Lung (tissue), 12 donors: ENCODE results near the gene TOP2A. TPM values are rescaled to one million over a fixed set of nuclear protein-coding genes. Genes with fewer than 3 reads are reported as not detected.

ENCODE experiments used
- ATAC-seq: fragments of 200-7000 bp; cut with Tn5 transposase; one replicate; pipeline ENCODE4 v1.9.1; 2020; ENCODE audit warnings: moderate number of reproducible peaks; ENCODE audit not compliant: insufficient read depth, low FRiP score
- DNase-seq, 3 donors: peaks; one replicate each; pipeline ENCODE4 v3.0.0-alpha.2; 2013 to 2017
- H3K27ac ChIP-seq, 2 donors: one replicate each; pipeline ENCODE4 v1.5.1; 2013; ENCODE audit warnings: mild to moderate bottlenecking in 2 of 2, moderate library complexity in 2 of 2, control low read depth in 1 of 2, inconsistent platforms in 1 of 2, low read depth in 1 of 2, low read length in 1 of 2
- H3K27me3 ChIP-seq, 3 donors: one replicate each; pipeline ENCODE4 v1.5.1; 2013; ENCODE audit warnings: low read length in 2 of 3; ENCODE audit not compliant: control insufficient read depth in 3 of 3, insufficient read depth in 3 of 3
- H3K36me3 ChIP-seq, 4 donors: one replicate each; pipeline ENCODE4 v1.5.1; 2013; ENCODE audit warnings: low read length in 4 of 4, mild to moderate bottlenecking in 1 of 4, moderate library complexity in 1 of 4; ENCODE audit not compliant: control insufficient read depth in 4 of 4, insufficient read depth in 4 of 4
- H3K4me1 ChIP-seq, 5 donors: one replicate each; pipeline ENCODE4 v1.5.1; 2013; ENCODE audit warnings: low read length in 5 of 5, mild to moderate bottlenecking in 2 of 5, moderate library complexity in 1 of 5; ENCODE audit not compliant: control insufficient read depth in 5 of 5, insufficient read depth in 5 of 5
- H3K4me3 ChIP-seq: one replicate; pipeline ENCODE4 v1.5.1; 2013; ENCODE audit warnings: mild to moderate bottlenecking, control low read depth, moderate library complexity
- H3K9ac ChIP-seq, 2 donors: one replicate each; pipeline ENCODE4 v1.5.1; 2013; ENCODE audit warnings: low read length in 2 of 2, control low read depth in 1 of 2; ENCODE audit not compliant: insufficient read depth in 1 of 2
- H3K9me3 ChIP-seq, 4 donors: one replicate each; pipeline ENCODE4 v1.5.1; 2013; ENCODE audit warnings: low read length in 3 of 4, mild to moderate bottlenecking in 1 of 4, moderate library complexity in 1 of 4; ENCODE audit not compliant: control insufficient read depth in 4 of 4, insufficient read depth in 3 of 4
- whole genome bisulfite sequencing, 2 donors: extraction: QIAGEN DNeasy Blood & Tissue Kit; methylation state at CpG; one replicate each; pipeline ENCODE4 v1.1.7; 2013; 5-methylcytosine and 5-hydroxymethylcytosine counted together
- polyA plus RNA-seq, 2 donors: library from polyadenylated mRNA; stranded (reverse); fragments of 200-250 nt; gene quantifications; one replicate each; pipeline ENCODE4 v1.2.1, GENCODE V29; 2013
- total RNA-seq, 2 donors: library from RNA; depleted of rRNA in 1 of 2; stranded (reverse); fragments of >200 nt in 1 of 2; gene quantifications; one replicate each; pipeline ENCODE4 v1.2.1, GENCODE V29; 2014 to 2021
- TF ChIP-seq, protein P1 (sequence below): IDR thresholded peaks from 2 replicates; pipeline ENCODE4 v1.5.1; 2012; ENCODE audit warnings: mild to moderate bottlenecking; ENCODE audit errors: control extremely low read depth, extremely low read depth
- donor health status: control.
- donor health status: control.
- donor health status: Bipolar disorder and iron deficiency.
- donor health status: healthy.
- donor health status: DM: yes; HTN: yes; CAD: no.

The TOP2A gene
- total and polyA plus RNA-seq, 4 donors = 2.6 to 21.6 (median 9.6) TPM

DNA sequence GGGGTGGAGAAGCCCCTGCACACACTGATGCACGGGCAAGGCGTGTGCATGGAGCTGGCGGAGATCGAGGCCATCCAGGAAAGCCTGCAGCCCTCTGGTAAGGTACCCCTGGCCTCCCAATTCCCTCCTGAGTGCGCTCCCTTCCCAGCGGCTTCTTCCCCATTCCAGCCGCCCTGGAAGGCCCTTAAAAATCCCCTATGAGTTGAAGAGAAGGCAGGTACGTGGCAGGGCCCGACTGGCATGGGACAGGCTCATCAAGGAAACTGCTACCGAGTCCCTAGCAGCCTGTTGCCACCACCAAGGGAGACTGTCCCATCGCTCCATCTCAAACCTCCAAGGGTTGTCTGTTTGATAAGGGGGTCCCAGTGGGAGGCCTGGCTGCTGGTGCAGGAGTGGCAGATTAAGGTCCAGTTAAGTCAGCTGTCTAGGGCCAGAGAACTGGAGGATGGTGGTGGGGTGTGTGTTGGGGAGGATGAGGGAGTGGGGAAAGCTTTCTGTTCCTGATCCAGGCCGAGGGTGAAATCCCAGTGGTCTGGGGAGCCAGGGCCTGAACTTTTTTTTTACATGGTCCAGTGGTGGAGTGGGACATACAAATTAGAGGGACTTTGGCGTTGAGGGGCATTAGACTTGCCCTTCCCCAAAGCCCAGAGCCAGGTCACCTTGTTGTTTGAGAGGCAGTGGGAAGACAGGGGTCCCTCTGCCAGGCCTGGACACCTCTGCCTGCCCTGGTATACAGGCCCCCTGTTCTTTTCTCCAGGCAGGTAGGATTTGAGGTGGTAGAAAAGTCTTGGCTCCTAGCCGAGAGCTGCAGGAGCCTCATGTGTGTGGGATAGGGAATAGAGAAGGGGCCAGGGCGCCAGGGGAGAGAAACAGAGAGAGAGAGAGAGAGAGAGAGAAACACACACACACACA lies 26.5 kb upstream of the TOP2A start:
- peak overlapping the region; percentile 77 for H3K4me3 ChIP-seq
- H3K27ac ChIP-seq = peak overlapping the region; percentile 67 to 88
- H3K27me3 ChIP-seq = no peaks in the 10 kb centered on the region
- no peak for ATAC-seq
- WGBS, 2 donors = 14 to 27% methylated on average over 15 of the region's 15 CpGs
- H3K9ac ChIP-seq = peak overlapping the region; percentile 38 to 77
- H3K4me1 ChIP-seq = peaks cover 0 to 50% (median 20%) of the 10 kb centered on the region in 5 donors
- no peaks in the 10 kb centered on the region for H3K9me3 ChIP-seq
- H3K36me3 ChIP-seq = peaks cover 0 to 1% (median 0%) of the 10 kb centered on the region in 4 donors
- peak in 1 of 3 donors; percentile 39 for DNase-seq
- TF ChIP-seq, protein P1, sequence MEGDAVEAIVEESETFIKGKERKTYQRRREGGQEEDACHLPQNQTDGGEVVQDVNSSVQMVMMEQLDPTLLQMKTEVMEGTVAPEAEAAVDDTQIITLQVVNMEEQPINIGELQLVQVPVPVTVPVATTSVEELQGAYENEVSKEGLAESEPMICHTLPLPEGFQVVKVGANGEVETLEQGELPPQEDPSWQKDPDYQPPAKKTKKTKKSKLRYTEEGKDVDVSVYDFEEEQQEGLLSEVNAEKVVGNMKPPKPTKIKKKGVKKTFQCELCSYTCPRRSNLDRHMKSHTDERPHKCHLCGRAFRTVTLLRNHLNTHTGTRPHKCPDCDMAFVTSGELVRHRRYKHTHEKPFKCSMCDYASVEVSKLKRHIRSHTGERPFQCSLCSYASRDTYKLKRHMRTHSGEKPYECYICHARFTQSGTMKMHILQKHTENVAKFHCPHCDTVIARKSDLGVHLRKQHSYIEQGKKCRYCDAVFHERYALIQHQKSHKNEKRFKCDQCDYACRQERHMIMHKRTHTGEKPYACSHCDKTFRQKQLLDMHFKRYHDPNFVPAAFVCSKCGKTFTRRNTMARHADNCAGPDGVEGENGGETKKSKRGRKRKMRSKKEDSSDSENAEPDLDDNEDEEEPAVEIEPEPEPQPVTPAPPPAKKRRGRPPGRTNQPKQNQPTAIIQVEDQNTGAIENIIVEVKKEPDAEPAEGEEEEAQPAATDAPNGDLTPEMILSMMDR = peak; percentile 2

DNA sequence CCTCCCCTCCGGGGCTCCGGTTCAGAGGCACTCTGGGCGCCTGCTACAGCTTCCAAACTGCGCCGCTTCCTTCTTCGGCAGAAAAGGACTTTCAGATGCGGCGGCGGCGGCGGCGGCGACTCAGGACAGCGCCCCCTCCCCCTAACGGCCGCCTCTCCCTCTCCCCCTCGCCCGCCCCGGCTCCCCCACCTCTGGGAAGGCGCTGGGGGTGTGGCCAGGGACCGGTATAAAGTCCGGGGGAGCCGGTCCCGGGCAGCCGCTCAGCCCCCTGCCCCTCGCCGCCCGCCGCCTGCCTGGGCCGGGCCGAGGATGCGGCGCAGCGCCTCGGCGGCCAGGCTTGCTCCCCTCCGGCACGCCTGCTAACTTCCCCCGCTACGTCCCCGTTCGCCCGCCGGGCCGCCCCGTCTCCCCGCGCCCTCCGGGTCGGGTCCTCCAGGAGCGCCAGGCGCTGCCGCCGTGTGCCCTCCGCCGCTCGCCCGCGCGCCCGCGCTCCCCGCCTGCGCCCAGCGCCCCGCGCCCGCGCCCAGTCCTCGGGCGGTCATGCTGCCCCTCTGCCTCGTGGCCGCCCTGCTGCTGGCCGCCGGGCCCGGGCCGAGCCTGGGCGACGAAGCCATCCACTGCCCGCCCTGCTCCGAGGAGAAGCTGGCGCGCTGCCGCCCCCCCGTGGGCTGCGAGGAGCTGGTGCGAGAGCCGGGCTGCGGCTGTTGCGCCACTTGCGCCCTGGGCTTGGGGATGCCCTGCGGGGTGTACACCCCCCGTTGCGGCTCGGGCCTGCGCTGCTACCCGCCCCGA lies 25.7 kb upstream of the TOP2A start, which contains the start of gene IGFBP4:
Gene IGFBP4 (plus strand): TSS at position 255 of the 792 bp plus-strand sequence. CDS start 286 bp downstream, at position 541.
- ATAC-seq (peak; percentile 58), DNase-seq (peak; percentile 85 to 91 (median 85))
- TF ChIP-seq, protein P1 = peak; percentile 33
- H3K9ac ChIP-seq = peak within 1 kb of the TSS; percentile 13 to 38
- peak within 1 kb of the TSS; percentile 77 for H3K4me3 ChIP-seq
- peaks cover 0 to 46% (median 17%) of the 10 kb centered on the region in 5 donors for H3K4me1 ChIP-seq
- no peaks in the 10 kb centered on the region for H3K27me3 ChIP-seq
- no peaks in the 10 kb centered on the region for H3K9me3 ChIP-seq
- H3K36me3 ChIP-seq = peaks cover 0 to 1% (median 0%) of the 10 kb centered on the region in 4 donors
- WGBS, 2 donors = 0 to 1% methylated on average over 54 to 98 of the region's 98 CpGs
- peak within 1 kb of the TSS; percentile 67 to 88 for H3K27ac ChIP-seq

DNA sequence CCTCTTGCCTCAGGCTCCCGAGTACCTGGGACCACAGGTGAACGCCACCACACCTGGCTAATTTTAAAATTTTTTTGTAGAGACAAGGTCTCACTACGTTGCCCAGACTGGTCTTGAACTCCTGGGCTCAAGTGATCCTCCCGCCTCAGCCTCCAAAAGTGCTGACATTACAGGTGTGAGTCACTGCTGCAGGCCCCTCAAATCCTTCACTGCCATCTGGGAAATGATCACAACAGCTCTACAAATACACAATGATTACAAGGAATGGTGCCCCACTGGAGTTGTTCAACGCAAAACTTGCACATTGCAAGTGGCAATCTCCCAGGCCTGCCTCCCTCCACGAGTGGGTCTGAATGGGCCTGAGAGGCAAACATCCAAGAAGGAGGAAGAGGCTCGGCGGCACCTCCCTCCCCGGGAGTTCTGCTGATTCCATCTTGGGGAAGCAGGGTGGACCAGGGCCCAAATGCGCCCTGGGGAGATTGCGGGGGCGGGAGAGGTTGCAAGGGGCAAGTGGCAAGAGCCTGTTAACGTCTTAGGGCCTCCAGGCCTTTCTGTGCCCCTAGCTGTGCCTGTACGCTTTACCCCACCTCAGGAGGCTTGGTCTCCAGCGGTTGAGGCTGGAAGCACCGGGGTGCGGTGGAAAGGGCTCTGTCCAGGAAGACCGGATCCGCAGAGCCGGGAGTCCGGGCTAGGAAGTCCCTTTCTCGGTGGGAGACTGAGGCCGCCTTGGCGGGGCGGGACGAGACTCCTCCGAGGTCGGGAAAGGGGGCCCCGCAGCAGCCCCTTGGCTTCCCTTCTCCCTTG lies 24.9 kb upstream of the TOP2A start:
- peaks cover 0 to 1% (median 0%) of the 10 kb centered on the region in 4 donors for H3K36me3 ChIP-seq
- TF ChIP-seq, protein P1 = no peak
- peak overlapping the region; percentile 39 for H3K4me3 ChIP-seq
- peak overlapping the region; percentile 67 to 88 for H3K27ac ChIP-seq
- H3K9ac ChIP-seq = peak overlapping the region in 1 of 2 donors; percentile 11
- ATAC-seq = peak; percentile 5
- no peaks in the 10 kb centered on the region for H3K9me3 ChIP-seq
- no peak for DNase-seq
- WGBS, 2 donors = 23 to 41% methylated on average over 29 of the region's 29 CpGs
- peaks cover 0 to 38% (median 11%) of the 10 kb centered on the region in 5 donors for H3K4me1 ChIP-seq
- no peaks in the 10 kb centered on the region for H3K27me3 ChIP-seq
